HUES64 (cell line): ENCODE data around the gene RCOR1.

ENCODE experiments used
- H3K27ac ChIP-seq: 2 replicates; pipeline ENCODE4 v1.7.0; 2013; ENCODE audit warnings: low read depth, low read length, inconsistent platforms
- H3K27me3 ChIP-seq: 2 replicates; pipeline ENCODE4 v1.6.1; 2013; ENCODE audit warnings: mild to moderate bottlenecking, low read length; ENCODE audit not compliant: insufficient read depth
- H3K36me3 ChIP-seq: 2 replicates; pipeline ENCODE4 v1.6.1; 2013; ENCODE audit warnings: mild to moderate bottlenecking, low read length; ENCODE audit not compliant: insufficient read depth
- H3K4me1 ChIP-seq: 2 replicates; pipeline ENCODE4 v1.6.1; 2013; ENCODE audit warnings: mild to moderate bottlenecking, low read length, moderate library complexity; ENCODE audit not compliant: insufficient read depth
- H3K4me3 ChIP-seq: 2 replicates; pipeline ENCODE4 v1.5.1; 2013; ENCODE audit warnings: mild to moderate bottlenecking, low read length, moderate library complexity
- H3K9ac ChIP-seq: 2 replicates; pipeline ENCODE4 v1.6.1; 2013; ENCODE audit warnings: mild to moderate bottlenecking, low read depth, low read length
- H3K9me3 ChIP-seq: 2 replicates; pipeline ENCODE4 v1.6.1; 2013; ENCODE audit warnings: low read depth, low read length; ENCODE audit not compliant: insufficient read depth
- WGBS: fragments of 150-250, 120-280 bp; methylation state at CpG from one replicate; pipeline ENCODE4 v1.1.7; 2013; ENCODE audit warnings: missing lambda C conversion rate; 5-methylcytosine and 5-hydroxymethylcytosine counted together

Gene RCOR1

GRCh38 chr14:102665621-102666020, 73.2 kb downstream of the RCOR1 start:
- H3K36me3 ChIP-seq: no peaks in the 10 kb centered on the region
- no peaks in the 10 kb centered on the region for H3K27me3 ChIP-seq
- no peak overlapping the region for H3K9ac ChIP-seq
- WGBS: 100% methylated on average over 2 of the region's 2 CpGs
- H3K27ac ChIP-seq: no peak overlapping the region
- H3K4me1 ChIP-seq: peaks cover 49% of the 10 kb centered on the region
- H3K9me3 ChIP-seq: no peaks in the 10 kb centered on the region
- no peak overlapping the region for H3K4me3 ChIP-seq

- Histone ChIP-seq H3K36me3 (no peaks in the 10 kb centered on the region), H3K9ac (no peak overlapping the region), H3K27me3 (no peaks in the 10 kb centered on the region), H3K4me1 (peaks cover 48% of the 10 kb centered on the region), H3K9me3 (no peaks in the 10 kb centered on the region), H3K27ac (no peak overlapping the region), H3K4me3 (no peak overlapping the region)
- 90% methylated on average over 4 of the region's 5 CpGs for WGBS
Measured at GRCh38 chr14:102666635-102667034, 74.2 kb downstream of the RCOR1 start.

GRCh38 chr14:102667703-102668102, 75.3 kb downstream of the RCOR1 start:
- Histone ChIP-seq H3K9ac (no peak overlapping the region), H3K36me3 (no peaks in the 10 kb centered on the region), H3K4me3 (no peak overlapping the region), H3K27ac (no peak overlapping the region), H3K27me3 (no peaks in the 10 kb centered on the region), H3K9me3 (no peaks in the 10 kb centered on the region), H3K4me1 (peaks cover 40% of the 10 kb centered on the region)
- WGBS: 86% methylated on average over 2 of the region's 2 CpGs

GRCh38 chr14:102668291-102668873, 75.9 kb downstream of the RCOR1 start:
- H3K4me1 ChIP-seq: peaks cover 33% of the 10 kb centered on the region
- WGBS: 95% methylated on average over 8 of the region's 9 CpGs

GRCh38 chr14:102671410-102671809, 79.0 kb downstream of the RCOR1 start:
- peaks cover 5% of the 10 kb centered on the region; the same call in 1 of the 2 replicates for H3K9me3 ChIP-seq
- H3K4me3 ChIP-seq: no peak overlapping the region
- no peaks in the 10 kb centered on the region for H3K27me3 ChIP-seq
- no peak overlapping the region for H3K9ac ChIP-seq
- WGBS: 99% methylated on average over 3 of the region's 3 CpGs
- H3K4me1 ChIP-seq: peaks cover 13% of the 10 kb centered on the region; the same call in 1 of the 2 replicates
- H3K27ac ChIP-seq: no peak overlapping the region
- no peaks in the 10 kb centered on the region for H3K36me3 ChIP-seq

More at GRCh38 chr14:102668291-102668873, 75.9 kb downstream of the RCOR1 start:
- H3K27ac ChIP-seq: no peak overlapping the region
- H3K36me3 ChIP-seq: no peaks in the 10 kb centered on the region
- no peaks in the 10 kb centered on the region for H3K9me3 ChIP-seq
- H3K4me3 ChIP-seq: no peak overlapping the region
- no peaks in the 10 kb centered on the region for H3K27me3 ChIP-seq
- H3K9ac ChIP-seq: no peak overlapping the region

GRCh38 chr14:102672410-102672960, 80.0 kb downstream of the RCOR1 start:
- H3K27ac ChIP-seq: no peak overlapping the region
- H3K9me3 ChIP-seq: peaks cover 5% of the 10 kb centered on the region; the same call in 1 of the 2 replicates
- H3K4me3 ChIP-seq: no peak overlapping the region
- whole genome bisulfite sequencing: 93% methylated on average over 3 of the region's 5 CpGs
- no peaks in the 10 kb centered on the region for H3K27me3 ChIP-seq
- no peak overlapping the region for H3K9ac ChIP-seq
- H3K36me3 ChIP-seq: no peaks in the 10 kb centered on the region
- peaks cover 13% of the 10 kb centered on the region; the same call in 1 of the 2 replicates for H3K4me1 ChIP-seq

- WGBS: 98% methylated on average over 3 of the region's 3 CpGs
- peaks cover 5% of the 10 kb centered on the region; the same call in 1 of the 2 replicates for H3K9me3 ChIP-seq
- no peak overlapping the region for H3K9ac ChIP-seq
- no peak overlapping the region for H3K4me3 ChIP-seq
- no peaks in the 10 kb centered on the region for H3K36me3 ChIP-seq
- no peak overlapping the region for H3K27ac ChIP-seq
- no peaks in the 10 kb centered on the region for H3K4me1 ChIP-seq
- H3K27me3 ChIP-seq: no peaks in the 10 kb centered on the region
Measured at GRCh38 chr14:102675396-102675795, 82.9 kb downstream of the RCOR1 start.

GRCh38 chr14:102678394-102678793, 85.9 kb downstream of the RCOR1 start:
- Histone ChIP-seq H3K9me3 (peaks cover 5% of the 10 kb centered on the region; the same call in 1 of the 2 replicates), H3K27ac (no peak overlapping the region), H3K27me3 (no peaks in the 10 kb centered on the region), H3K36me3 (peaks cover 9% of the 10 kb centered on the region; the same call in 1 of the 2 replicates), H3K9ac (no peak overlapping the region), H3K4me3 (no peak overlapping the region), H3K4me1 (peaks cover 3% of the 10 kb centered on the region; the same call in 1 of the 2 replicates)
- WGBS: 99% methylated on average over 2 of the region's 2 CpGs

- H3K4me3 ChIP-seq: no peak overlapping the region
- H3K27ac ChIP-seq: 0 out of 2 replicates have a peak overlapping the region, but pooled peaks have one; percentile 12
- no peak overlapping the region for H3K9ac ChIP-seq
- peaks cover 14% of the 10 kb centered on the region for H3K36me3 ChIP-seq
- H3K27me3 ChIP-seq: no peaks in the 10 kb centered on the region
- no peaks in the 10 kb centered on the region for H3K9me3 ChIP-seq
- H3K4me1 ChIP-seq: peaks cover 12% of the 10 kb centered on the region; the same call in 1 of the 2 replicates
- 83% methylated on average over 45 of the region's 45 CpGs for WGBS
Measured at GRCh38 chr14:102683399-102684297, 91.2 kb downstream of the RCOR1 start.

GRCh38 chr14:102684298-102684663, 91.8 kb downstream of the RCOR1 start:
- Histone ChIP-seq H3K9ac (no peak overlapping the region), H3K4me3 (no peak overlapping the region), H3K36me3 (peaks cover 14% of the 10 kb centered on the region), H3K27me3 (no peaks in the 10 kb centered on the region), H3K27ac (0 out of 2 replicates have a peak overlapping the region, but pooled peaks have one; percentile 12), H3K9me3 (no peaks in the 10 kb centered on the region), H3K4me1 (peaks cover 12% of the 10 kb centered on the region; the same call in 1 of the 2 replicates)
- 89% methylated on average over 6 of the region's 6 CpGs for WGBS
